Measurements from ENCODE around the gene ASTN1.

ASTN1 gene

DNA sequence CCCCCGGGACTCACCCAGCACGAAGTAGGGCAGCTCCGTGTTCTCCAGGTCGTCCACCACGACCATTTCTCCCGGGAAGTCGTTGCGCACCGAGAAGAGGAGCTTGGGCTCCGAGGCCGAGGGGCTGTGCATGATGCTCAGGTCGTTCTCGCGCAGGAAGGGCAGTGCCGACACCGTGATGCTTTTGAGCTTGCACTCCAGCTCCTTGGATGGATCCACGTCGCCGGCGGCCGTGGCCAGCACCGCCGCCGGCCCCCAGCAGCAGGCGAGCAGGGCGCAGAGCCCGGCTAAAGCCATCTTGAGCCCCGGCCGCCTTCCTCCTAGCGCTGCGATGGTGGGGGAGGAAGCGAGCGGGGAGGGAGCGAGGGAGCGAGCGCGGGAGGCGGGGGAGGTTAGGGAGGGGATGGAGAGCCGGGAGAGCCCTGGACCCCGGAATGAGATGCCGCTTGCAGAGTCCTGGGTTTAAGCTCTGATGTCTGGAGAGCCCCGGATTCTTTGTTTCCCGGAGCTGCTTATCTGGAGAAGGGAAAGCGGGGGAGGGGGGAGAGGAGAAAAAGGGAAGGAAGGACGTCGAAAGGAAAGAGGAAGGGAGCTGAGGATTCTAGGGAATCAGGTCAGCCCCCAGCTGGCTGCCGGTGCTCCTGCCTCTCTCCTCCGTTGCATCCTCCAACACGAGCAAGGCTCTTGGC lies at the start of gene ASTN1:
ASTN1 (minus strand) TSS at position 333 of the 689 bp plus-strand sequence; CDS start at position 297, 36 bp downstream.
- DNase-seq: no peak

DNA sequence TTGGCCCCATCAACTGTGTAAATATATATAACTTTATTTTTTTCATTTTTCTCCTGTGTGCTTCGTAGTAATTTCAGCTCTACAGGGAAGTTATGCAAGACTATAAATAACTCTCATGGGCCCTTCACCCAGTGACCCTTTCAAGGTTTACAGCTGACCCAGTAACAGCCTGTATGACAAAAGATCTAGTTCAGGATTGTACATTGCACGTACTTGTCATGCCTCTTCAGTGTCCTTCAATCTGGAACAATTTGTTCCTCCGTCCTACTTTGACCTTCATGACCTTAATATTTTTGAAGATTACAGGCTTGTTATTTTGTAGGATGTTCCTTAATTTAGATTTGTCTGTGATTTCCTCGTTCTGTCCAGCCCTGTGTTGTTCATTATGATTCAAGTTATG lies 46.7 kb upstream of the ASTN1 start:
- DNase-seq: no peak

DNA sequence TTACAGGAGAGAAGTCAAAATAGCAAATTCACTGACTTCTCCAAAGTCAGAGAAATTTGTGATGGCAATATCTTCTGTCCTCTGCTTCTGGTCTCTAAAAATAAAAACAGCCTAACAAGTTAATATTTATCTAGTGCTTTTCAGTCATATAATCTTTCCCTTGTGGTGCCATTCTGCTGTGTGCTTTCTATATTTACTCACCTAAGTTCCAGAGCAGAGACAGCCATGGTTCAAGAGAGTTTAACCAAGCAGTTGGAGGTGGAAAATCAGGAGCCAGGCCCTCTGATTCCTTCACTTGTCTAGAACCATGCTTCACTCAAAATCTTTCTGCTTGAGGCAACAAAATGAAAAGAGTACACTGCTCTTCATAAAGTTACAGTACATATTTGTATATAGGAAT lies 45.6 kb upstream of the ASTN1 start:
- no peak for DNase-seq

DNA sequence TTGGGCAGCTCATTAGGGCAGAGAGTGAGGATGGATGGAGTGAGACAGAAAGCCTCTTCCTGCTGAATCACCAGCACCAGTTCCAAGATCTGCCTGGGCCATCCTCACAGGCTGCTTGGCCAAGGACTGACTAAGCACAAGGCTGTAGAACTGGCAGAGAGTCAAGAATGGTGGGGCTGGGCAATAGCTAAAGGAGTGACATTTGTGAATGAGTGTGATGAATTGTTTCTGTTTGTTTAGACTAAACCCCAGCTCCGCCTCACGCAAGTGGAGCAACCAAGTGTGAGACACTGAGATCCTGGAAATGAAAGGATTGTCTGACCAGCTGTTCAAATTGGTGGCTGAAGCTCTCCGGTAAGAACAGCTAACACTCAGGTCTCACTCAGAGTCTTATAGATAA lies 44.8 kb upstream of the ASTN1 start:
- DNase-seq: no peak

DNA sequence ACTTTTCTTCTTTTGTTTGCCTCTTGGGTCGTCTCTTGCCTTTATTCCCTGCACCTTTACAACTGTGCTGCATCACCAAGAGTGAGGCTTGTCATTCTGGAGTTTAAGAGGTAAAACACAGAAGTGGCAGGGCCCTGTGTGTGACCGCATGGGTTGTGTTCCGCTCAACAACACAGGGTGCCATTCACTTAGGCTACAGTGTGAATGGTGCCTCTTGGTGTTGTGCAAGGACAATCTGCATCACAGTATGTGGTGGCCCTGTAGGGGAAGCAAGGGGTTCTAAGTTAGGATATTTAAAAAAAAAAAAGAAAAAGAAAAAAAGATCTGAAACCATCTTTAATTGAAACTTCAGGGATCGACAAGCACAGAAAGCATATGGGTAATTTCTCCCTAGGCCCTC lies 44.4 kb upstream of the ASTN1 start:
- no peak for DNase-seq

DNA sequence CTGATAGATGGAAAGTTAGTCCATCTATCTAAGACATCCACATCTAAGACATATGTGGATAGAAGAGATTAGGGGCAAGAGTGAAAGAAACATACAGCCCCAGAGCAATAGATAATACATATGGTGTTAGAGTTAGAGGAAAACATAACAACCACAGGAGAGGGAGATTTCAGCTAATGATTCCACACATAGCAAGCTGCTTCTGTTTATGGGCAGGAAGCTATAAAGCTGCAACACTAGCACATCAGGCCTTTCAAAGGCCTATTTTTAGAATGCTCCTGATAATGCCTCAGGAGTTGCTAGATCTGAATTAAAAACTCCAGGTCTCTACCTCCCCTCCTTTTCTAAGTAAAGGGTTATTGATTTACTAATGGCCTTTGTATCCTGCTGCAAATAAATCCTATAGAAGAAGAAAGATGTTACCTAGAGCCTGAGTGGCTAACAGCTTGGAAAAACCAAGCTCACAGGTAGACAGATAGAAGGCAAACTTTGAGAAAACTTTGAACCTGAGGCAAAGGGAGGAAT lies 42.4 kb upstream of the ASTN1 start:
- no peak for DNase-seq

DNA sequence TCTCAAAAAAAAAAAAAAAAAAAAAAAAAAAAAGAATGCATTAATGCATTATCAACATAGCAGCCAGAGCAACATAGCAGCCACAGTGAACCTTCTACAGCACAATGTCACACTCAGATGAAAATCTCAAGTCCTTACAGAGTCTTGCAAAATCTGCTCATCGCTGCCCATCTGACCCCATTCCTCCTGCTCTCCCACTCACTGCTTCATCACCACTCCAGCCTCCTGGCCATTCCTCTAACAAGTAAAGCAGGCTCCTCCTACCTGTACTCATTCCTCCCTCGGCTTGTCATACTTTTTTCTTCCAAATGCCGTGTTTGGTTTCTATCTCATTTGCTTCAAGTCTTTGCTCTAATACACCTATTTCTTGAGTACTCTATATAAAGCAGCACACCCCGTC lies 35.8 kb upstream of the ASTN1 start:
- no peak for DNase-seq

DNA sequence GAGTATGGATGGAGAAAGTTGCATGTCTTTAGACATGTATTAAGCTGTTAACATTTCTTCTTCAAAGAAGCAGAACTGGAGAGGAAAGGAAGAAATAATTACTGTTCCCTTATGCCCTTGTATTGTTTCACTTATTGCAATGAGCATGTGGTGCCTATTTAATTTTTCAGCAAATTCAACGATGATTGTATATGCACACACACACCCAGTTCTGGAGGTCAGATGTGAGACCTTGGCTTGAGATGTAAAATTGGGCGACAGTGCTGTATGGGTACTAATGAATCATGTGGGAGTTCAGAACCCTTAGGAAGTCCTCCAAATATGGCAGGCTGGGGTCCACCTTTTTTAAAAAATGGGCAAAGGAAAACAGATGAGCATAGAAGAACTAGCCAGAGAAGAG lies 33.7 kb upstream of the ASTN1 start:
- no peak for DNase-seq

DNA sequence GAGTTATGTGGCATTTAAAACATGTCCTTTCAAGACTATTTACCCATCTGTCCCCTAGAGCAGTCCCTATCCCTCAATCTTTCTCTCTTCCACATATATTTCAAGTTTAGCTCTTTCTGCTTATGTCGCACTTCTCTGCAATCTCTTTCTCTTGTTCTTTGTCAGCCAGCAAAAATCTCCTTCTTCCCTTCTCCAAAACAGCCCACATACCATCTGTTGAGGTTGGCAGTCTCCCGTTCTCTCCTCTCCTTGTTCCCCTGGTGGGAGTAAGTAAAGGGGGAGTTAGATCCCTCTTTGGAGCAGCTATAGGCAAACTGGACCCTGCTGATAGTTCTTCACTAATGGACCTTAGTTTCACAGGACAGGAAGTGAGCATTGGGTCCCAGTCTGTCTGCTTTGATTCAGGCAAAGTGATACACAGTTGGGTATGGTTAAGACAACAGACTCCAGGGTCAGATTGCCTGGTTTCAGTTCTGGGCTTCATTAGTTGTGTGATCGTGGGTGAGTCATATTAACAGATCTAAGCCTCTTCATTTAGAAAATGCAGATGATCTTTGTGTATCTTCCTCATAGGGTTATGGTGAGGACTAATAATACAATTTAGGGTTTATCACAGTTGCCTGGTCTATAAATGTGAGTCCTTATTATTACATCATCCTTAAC lies 25.9 kb upstream of the ASTN1 start:
- no peak for DNase-seq

DNA sequence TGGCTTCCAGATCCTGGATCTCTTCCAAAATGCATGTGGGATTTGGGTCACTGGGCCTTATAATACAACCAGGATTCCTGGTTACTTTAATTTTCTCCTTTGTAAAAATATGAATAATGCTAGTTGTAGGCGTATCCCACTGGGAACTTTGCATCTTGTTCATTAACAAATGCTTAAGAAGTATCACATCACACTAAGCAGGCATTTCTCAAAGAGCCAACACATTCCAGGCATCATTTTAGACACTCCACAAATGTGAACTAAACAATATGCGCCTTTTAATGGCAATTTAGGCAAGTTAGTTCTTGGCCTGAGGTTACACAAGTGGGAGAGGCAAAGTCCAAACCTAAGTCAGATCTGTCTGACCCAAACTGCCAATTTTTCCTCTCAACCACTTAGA lies 22.1 kb upstream of the ASTN1 start:
- no peak for DNase-seq

DNA sequence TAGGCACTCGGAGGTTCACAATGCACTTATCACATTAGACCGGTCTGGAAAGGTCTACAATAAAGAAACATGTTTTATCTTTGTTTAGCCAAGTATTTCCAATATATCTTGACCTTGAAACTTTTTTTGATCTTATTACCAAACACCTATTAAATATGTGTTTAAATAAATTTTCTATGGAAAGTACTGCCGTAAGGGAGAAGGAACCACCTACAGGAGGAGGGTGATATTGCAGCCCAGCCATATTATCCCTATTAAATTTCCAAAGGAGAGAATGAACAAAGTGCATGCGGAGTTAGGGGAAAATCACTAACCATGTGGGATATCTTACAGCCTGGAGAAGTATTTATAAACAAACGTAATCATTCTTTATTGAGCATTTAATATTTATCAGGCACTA lies 20.7 kb upstream of the ASTN1 start:
- no peak for DNase-seq

DNA sequence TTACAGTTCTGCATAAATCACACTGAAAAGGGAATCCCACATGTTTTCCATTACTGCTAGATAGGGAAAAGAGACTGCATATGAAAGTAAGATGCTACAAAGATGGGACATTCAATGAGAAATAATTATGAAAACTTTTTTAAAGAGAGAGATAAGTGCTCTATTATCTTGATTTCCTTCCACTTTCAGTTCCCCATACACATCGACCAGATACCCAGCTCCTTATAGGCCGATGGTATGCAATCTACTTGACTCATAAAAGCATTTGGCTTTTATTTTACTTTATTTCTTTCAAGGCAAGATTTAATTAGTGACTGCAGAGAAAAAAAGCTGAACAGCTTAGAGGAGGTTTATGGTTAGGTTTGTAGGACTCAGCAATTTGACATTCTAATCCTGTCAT lies 19.3 kb upstream of the ASTN1 start:
- DNase-seq: no peak

DNA sequence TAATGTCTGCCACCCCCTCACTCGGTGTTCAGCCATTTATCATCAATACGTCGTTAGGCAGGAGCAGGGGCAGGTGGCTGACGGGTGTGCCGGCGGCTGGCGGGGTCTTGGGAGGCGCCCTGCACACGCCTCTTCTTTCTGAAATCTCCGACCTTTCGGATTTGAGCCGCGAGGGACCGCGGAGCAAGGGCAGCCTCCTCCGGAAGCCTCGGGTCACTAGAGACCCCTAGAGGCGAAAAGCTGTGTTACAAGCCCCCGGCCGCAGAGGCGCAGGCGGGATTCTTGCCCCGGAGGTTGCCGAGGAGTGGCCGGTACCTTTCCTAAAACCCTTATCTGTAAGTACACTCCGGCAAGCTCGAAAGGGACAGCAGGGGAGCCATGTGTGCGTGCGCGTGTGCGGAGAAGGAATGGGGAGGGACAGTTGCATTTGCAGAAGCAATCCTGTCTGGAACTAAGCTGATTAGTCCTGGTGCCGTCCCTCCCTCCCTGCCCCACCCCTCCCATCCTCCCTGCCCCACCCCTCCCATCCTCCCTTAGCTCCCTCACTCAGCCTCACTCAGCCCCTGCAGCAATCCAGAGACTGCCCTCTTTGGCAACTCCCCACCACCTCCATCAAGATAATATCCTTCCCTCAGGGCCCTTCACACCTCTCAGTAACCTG lies 17.2 kb upstream of the ASTN1 start:
- DNase-seq: no peak

DNA sequence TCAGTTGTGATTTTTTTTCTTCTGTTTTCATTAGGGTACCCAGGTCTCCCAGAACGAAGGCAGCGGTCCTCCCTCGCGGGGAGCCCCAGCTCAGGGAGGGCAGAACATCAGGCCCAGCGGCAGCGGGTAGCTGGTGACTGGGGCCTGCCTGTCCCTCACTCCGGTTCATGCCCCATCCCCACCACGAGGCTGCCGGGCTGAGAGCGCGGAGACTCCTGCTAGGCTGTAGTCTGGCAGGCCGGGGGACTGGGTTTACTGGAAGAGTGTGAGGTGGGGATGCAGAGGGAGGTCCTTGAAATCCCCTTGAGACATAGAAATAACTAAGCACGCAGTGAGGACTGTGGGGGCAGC lies 16.7 kb upstream of the ASTN1 start:
- no peak for DNase-seq

DNA sequence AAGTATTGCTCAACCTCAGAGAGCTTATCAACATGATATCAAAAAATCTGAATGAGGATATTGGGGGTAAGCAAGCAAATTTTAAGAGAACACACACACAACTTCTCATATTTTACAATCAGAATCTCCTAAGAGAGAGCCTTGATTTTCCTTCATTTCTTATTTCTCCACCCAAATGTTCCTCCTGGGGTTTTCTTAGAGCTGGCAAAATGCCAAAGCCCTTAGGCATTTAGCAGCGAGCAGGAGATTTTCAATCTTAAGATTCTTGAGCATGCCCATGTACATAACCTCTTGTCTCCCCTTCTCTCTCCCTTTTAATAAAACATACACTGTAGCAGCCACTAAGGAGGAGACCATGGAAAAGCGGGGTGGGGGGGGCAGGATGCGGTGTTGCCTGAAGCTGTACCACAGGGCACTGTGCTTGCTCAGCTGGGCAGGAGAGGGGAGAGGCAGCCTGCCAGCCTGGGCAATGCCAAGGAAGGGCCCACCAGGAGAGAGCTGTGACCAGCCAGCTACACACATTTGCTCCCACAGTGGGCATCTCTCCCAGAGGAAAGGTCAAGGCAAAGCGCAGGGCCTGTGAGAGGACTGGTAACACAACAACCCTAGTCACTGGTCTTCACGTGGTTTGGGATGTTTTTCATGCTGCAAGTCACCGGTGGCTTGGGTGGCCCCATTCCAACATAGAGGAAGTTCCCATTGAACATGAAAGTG lies 10.6 kb upstream of the ASTN1 start:
- no peak for DNase-seq

DNA sequence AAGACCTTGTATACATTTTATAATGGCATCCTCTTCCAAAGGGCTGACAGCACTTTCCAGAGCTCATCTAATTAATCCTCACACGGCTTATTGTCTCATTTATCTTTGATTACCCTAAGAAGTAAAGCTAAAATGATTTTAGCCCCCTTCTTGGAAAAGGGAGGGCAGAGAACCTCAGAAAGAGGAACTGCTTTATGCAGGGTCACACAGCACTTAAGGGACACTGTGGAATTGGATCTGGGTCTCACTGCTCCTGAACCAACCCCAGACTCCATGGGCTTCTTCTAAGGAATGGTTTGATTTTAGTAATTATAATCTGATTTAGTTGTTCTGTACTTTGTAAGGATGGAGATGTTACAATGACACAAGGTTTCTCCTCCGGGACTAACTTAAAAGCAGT lies 9.5 kb upstream of the ASTN1 start:
- DNase-seq: no peak

DNA sequence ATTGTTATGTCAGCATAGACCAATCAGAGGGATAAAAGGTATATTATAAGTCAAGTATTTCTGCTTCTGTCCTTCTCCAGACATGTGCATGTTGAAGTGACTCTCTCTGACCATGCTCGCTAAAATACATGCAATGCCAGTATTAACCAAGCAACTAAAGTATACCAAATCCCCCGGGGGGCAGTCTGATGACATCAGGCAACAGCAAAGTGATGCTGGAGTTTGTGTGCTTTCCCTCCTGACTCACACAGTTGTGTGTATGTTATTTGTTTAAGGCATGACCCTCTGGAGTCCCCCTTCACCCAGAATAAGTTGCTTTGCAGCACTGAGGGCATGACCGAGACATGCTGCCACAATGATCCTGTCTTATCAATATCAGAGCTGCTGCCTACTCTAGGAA lies 8.4 kb upstream of the ASTN1 start:
- no peak for DNase-seq

DNA sequence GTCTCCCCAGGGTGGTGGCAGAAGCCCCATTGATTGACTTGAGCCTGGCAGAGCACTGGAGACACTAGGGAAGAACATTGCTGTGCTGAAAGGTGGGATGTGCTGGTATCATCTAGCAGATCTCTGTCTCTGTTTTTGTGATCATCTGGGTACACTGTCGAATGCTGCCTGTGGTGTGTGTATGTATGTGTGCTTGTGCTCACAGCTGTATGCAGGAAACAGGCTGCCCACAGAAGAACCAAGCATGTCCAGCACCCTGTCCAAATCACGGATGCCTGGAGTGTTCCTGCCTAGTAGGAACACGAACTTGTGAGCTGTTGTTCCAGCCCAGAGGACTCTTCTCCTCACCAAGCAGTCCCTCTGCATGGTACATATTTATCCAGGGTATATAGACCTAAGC lies 7.8 kb upstream of the ASTN1 start:
- no peak for DNase-seq

DNA sequence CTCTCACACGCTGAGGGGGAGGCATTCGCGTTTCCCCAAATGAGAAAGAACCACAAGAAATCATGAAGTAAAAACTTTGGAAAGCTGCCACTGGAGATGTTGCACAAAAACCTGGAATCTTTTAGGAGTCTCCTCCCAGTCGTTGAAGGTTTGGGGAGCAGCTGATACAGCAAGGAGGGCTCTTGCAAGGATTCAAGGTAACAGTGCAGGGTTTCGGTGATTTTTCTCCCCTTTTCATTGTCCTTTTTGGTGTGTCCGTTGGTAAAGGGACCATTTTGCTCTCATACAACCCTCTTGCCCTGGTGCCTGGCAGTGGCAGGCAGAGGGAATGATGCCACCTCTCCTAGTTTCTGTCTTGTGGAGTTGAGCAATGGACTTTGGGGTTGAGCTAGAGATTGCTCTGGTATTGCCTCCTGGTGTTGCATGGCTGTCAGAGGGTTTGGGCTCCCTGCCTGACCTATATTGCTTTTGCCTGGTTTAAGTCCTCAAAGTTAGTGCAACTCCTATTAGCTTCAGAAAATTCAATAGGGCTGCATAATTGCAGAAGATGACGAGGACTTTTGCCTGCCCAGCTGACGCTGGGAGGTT lies 7.1 kb upstream of the ASTN1 start:
- DNase-seq: no peak

DNA sequence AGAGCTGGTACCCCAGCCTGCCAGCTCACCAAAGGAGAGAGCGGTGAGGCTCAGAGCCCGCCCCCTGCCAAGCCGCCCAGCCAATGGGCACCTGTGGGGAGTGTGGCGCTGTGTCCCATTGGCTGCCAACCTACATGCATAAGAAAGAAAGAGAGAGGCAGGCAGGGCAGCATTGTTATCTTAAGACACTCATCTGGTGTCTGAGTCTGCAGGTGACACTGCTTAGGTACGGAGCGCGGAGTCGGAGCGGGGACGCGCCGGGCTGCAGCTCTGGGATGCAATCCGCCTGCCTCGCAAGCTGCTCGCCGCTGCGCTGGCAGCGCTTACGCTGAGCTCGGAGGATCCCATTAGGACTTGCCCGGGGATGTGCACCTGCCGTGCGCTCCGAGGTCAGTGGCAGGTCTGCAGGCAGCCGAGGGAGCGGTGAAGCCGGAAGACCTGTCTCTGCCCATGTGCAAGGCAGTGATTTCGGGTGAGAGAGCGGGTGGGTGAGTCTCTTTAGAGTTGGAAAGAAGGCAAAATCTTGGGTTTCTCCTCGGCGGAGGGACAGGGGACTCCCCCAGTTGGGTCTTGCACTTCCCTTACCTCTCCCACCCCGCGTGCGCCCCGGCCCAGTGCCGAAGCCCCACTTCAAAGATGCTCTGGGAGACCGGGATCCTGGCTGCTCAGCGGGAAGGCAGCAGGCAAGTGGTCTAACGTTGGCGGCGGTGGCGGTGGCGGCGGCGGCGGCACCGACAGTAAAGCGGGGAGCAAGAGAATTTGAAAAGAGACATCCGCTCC lies 6.4 kb upstream of the ASTN1 start, which contains the start of gene BRINP2:
BRINP2 (plus strand) TSS at position 203 of the 780 bp plus-strand sequence. CDS start 58,919 bp downstream, outside the sequence.
- DNase-seq: no peak

DNA sequence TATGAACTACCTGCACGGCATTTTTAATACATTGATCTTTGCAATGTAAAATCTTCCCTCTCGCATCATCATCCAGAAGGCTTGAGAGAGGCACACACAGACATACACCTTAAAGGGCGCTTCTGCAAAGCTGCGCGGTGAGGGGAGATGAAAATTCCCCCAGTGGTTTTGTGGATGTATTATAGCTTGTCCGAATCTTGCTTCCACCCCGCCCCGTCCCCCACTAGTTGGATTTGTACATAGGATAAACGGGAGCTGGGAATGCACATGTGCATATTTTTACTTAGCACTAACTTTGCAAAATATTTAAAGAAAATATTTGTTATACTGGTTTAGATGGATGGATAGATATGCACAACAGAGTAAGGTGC lies 542 bp upstream of the ASTN1 start:
- no peak for DNase-seq

DNA sequence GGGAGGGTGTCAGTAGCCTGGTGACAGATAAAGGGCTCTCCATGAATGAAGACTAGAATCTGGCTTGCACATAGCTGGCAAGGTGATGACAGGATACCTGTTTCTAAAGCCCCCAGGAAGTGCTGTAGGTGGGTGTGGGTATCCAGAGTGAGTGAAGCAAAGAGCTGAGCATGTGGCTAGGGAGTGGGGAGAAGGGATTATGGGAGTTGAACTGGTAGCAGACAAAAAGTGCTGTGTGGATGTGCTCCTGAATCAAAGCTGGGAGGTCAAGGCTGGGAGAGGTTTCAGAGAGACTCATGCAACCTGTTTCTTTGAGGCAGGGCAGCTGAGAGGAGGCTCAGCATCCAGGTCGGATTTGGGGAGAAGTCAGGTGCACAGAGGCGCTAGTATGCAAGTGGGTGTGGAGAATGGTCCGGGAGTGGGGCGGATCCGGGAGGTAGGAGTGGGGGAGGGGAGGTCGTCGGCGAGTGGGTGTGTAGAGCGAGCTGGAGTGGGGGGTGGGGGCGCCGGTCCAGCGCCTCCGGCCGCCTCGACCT lies 600 bp downstream of the ASTN1 start:
- no peak for DNase-seq
